Middle frontal gyrus (tissue), 1 donor: Measurements from ENCODE around the gene PLPPR3.

Experiments
- DNase-seq: peaks from one replicate; pipeline ENCODE4 v3.0.0-alpha.2; 2015; ENCODE audit warnings: low spot score; ENCODE audit errors: extremely low spot score

PLPPR3 gene

GRCh38 chr19:810077-810855 lies 11.5 kb downstream of the PLPPR3 start:
- no peak for DNase-seq

GRCh38 chr19:808423-808775 lies 13.4 kb downstream of the PLPPR3 start:
- no peak for DNase-seq

GRCh38 chr19:807627-808422 lies 13.9 kb downstream of the PLPPR3 start:
- DNase-seq = no peak

- no peak for DNase-seq
These were observed 14.8 kb downstream of the PLPPR3 start for GRCh38 chr19:806815-807421.

GRCh38 chr19:805600-806550 lies 15.9 kb downstream of the PLPPR3 start:
- no peak for DNase-seq

- DNase-seq = no peak
These were observed 16.6 kb downstream of the PLPPR3 start for GRCh38 chr19:805166-805551.

GRCh38 chr19:804419-805165 lies 17.2 kb downstream of the PLPPR3 start:
- no peak for DNase-seq

- no peak for DNase-seq
These were observed 17.9 kb downstream of the PLPPR3 start for GRCh38 chr19:803686-804418.

- no peak for DNase-seq
These were observed 18.6 kb downstream of the PLPPR3 start for GRCh38 chr19:803099-803561.

- DNase-seq = no peak
These were observed 19.2 kb downstream of the PLPPR3 start for GRCh38 chr19:802498-803098.

- no peak for DNase-seq
These were observed 19.8 kb downstream of the PLPPR3 start for GRCh38 chr19:801861-802497.

GRCh38 chr19:801030-801860 lies 20.5 kb downstream of the PLPPR3 start:
- DNase-seq = no peak

GRCh38 chr19:800360-801029 lies 21.3 kb downstream of the PLPPR3 start:
- DNase-seq = no peak

- no peak for DNase-seq
These were observed 22.5 kb downstream of the PLPPR3 start for GRCh38 chr19:799076-799881.

GRCh38 chr19:798415-799075 lies 23.2 kb downstream of the PLPPR3 start:
- DNase-seq = no peak
